ENCODE results near the gene ST6GALNAC1.

ST6GALNAC1 gene, protein sequence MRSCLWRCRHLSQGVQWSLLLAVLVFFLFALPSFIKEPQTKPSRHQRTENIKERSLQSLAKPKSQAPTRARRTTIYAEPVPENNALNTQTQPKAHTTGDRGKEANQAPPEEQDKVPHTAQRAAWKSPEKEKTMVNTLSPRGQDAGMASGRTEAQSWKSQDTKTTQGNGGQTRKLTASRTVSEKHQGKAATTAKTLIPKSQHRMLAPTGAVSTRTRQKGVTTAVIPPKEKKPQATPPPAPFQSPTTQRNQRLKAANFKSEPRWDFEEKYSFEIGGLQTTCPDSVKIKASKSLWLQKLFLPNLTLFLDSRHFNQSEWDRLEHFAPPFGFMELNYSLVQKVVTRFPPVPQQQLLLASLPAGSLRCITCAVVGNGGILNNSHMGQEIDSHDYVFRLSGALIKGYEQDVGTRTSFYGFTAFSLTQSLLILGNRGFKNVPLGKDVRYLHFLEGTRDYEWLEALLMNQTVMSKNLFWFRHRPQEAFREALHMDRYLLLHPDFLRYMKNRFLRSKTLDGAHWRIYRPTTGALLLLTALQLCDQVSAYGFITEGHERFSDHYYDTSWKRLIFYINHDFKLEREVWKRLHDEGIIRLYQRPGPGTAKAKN

GRCh38 chr17:76643553-76644148, at the start of gene ST6GALNAC1:
ST6GALNAC1 (minus strand) TSS chr17:76643757; CDS start chr17:76643638, 119 bp downstream.
- DNase-seq: no peak
- intact Hi-C loops (cut with DNase I): no loop called here

DNA sequence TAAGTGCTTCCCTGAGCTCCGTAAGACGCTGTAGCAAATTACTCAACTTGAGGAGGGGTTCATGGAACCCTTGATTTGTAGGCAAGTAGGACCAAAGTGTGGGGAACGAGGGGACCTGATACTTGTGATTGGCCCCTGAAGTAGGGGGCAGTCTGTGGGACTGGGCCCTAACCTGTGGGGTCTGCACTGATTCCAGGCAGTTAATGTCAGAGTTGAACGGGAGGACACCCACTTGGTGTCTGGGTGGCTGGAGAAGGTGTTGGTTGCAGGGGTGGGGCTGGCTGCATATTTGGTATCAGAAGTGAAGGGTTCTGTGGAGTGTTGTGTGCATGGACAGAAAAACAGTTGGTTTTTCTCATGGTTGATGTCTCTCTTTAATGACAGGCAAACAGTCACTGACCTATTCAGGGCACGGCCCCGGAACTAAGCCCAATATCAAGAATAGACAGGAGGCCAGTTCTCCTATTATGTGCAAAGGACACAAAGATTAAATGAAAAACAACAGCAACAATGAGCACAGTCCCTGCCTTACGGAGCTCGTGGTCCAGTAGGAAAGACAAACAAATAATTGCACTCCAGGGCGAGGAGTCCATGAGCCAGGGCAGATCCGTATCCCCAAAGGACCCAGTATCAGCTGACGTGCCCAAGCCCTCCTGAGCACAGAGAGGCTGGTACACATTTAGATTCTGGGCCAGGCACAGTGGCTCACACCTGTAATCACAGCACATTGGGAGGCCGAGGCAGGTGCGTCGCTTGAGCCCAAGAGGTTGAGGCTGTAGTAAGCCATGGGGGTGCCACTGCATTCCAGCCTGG, 48.0 kb upstream of the ST6GALNAC1 start:
- intact Hi-C loops (cut with DNase I): no loop called here

GRCh38 chr17:76690596-76691280, 47.2 kb upstream of the ST6GALNAC1 start:
- intact Hi-C loops (cut with DNase I): no loop called here

More for the DNA sequence above, 48.0 kb upstream of the ST6GALNAC1 start:
- no peak for DNase-seq

DNA sequence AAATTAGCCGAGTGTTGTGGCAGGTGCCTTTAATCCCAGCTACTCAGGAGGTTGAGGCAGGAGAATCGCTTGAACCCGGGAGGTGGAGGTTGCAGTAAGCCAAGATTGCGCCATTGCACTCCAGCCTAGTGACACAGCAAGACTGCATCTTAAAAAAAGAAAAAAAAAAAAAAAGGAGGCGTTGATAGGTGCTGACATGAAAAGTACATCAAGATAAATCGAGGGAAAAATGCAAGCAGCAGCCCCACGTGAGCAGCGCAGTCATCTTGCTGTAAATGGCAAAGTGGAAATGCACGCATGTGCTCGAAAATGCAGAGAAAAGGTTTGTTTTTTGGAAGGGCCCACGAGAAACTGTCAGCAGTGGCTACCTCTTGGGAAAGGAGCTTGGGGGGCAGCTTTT, 46.3 kb upstream of the ST6GALNAC1 start:
- intact Hi-C loops (cut with DNase I): no loop called here
- peak in 36 of 42 donors; percentile 47 to 87 (median 72) for DNase-seq

More at GRCh38 chr17:76690596-76691280, 47.2 kb upstream of the ST6GALNAC1 start:
- peak in 1 of 42 donors; percentile 50 for DNase-seq

DNA sequence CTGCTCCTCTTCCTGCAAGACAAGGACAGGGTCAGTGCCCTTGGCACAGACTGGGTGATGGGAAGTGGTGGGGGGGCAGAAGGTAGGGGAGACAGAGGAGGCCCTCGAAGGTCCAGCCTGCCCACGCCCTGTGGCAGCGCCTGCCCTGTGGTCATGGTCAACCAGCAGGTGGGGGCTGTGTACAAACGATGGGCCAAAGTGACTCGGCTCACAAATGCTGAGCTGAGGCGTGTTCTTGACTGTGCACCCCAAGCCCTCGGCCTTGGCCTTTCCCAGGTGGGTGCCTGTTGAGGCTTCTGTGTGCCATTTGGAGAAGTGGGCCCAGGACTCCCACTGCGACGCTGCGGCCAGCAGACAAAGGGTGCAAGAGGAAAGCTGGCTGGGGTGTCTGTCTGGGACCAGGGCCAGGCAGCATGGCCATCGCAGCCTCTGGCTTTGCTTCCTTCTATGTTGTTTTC, 44.6 kb upstream of the ST6GALNAC1 start:
- no peak for DNase-seq
- intact Hi-C loops (cut with DNase I): no loop called here

DNA sequence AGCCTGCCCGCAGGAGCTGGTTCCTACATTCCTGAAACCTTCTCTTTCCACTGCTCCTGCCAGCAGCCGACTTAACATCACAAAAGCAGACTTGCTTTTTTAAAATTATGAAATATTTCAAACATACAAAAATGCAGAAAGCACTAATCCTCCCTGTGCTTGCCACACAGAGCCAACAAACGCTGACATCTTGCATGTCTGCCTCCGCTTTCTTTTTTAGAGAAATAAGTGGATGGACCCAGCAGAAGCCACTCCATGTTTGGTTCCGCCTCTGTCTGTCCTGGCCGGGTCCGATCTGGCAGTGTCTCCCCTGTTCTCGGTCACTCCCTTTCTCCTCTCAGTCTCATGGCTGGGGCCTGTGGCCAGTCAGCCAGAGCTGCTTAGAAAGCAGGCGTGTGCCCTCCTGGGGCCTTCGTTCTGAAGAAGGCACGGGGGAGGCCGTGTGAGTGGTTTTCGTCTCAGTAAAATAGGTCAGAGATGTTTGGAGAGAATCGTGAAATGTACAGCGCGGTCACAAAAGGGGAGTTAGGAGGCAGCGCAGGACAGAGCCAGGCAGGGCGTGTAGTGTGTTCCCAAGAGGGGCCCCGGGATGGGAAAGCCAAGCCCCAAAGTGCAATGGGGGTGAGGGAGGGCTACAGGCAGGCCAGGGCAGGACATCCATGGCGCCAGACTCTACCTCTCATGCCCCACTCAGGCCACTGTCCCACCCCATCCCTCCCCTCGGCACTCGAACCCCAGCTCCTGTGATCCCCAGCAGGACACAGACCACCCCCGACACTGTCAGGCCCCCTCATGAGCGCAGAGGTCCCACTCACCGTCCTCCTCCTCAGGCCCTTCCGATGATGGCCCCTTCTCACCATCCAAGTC, 44.0 kb upstream of the ST6GALNAC1 start:
- intact Hi-C loops (cut with DNase I): no loop called here
- peak in 17 of 42 donors; percentile 36 to 77 (median 54) for DNase-seq

GRCh38 chr17:76686538-76687297, 43.2 kb upstream of the ST6GALNAC1 start:
- peak in 36 of 42 donors; percentile 44 to 91 (median 72) for DNase-seq
- intact Hi-C loops (cut with DNase I): no loop called here

DNA sequence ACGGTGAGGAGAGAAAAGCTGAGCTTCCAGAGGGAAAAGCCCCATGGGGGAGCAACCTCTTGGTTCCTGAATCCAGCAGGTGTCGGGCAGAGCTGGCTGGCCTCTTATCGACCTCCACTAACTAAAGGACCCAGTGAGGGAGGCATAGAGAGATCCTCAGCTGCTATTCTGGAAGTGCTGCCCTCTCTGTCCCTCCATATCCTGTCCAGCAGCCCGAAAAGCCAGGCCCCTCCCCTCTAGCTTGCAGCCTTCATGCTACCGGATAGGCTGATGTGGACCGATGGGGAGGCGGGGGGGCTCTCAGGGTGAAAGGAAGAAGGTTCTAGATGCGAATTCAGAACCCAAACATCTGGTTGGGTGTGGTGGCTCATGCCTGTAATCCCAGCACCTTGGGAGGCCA, 42.3 kb upstream of the ST6GALNAC1 start:
- intact Hi-C loops (cut with DNase I): no loop called here

GRCh38 chr17:76685366-76685765, 41.8 kb upstream of the ST6GALNAC1 start:
- no peak for DNase-seq
- intact Hi-C loops (cut with DNase I): no loop called here

More for the DNA sequence above, 42.3 kb upstream of the ST6GALNAC1 start:
- no peak for DNase-seq

DNA sequence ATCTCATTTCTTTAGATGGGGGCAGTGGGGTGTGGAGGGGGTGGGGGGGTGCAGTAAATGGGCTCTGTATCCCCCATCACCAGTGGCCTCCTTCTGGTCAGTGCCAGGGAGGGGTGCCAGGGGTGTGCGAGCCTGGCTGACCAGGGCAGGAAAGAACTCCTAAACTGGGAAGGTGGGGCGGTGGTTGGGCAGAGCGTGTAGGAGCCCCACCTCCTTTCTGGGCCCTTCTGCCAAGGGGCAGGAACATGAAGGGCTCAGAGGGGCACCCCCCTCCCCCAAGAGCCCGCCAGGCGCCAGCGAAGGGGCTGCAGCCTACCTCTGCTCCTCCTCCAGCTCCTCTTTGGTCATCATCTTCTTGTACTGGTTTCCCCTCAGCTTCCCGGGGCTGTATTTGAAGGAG, 41.2 kb upstream of the ST6GALNAC1 start:
- DNase-seq: no peak
- intact Hi-C loops (cut with DNase I): no loop called here

DNA sequence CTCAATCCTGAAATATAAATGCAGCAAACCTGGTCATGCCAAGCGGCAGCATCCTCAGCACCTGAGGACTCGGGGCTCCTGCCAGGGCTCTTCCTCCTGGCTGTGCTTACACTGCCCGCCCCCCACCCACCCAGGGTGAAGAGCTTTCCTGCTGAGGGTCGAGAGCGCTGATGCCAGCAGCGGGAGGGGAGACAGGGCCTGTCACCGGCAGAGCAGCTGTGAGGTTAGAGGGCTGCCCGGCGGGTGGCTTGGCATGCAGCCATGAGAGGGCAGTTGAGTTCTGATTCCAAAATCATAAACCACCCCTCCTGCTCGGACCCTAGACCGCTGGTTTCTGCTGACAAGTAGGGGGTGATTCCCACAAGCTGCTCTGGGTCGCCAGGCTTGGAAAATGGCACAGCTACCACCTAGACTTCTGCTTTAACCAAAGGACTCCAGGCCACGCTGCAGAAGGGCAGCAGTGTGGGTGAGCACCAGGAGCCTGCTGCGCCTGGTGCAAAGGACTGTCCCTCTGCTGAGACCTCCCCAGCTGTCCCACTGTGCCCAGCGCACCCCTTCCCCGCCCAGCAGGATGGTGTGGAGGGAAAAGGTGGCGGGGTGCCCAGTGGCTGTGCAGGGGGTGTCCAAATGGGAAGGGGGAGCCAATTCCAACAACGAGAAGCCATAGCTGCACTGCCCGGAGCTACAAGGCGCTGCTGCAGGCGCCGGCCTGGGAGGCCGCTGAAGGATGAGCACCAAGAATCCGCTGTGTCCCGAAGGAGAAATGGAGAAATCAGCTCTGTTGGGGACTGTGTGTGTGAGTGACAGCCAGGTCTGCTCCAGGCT, 40.6 kb upstream of the ST6GALNAC1 start:
- no peak for DNase-seq
- intact Hi-C loops (cut with DNase I): no loop called here

GRCh38 chr17:76683011-76683755, 39.6 kb upstream of the ST6GALNAC1 start:
- DNase-seq: no peak
- intact Hi-C loops (cut with DNase I): no loop called here

GRCh38 chr17:76682296-76682695, 38.7 kb upstream of the ST6GALNAC1 start:
- no peak for DNase-seq
- intact Hi-C loops (cut with DNase I): no loop called here

DNA sequence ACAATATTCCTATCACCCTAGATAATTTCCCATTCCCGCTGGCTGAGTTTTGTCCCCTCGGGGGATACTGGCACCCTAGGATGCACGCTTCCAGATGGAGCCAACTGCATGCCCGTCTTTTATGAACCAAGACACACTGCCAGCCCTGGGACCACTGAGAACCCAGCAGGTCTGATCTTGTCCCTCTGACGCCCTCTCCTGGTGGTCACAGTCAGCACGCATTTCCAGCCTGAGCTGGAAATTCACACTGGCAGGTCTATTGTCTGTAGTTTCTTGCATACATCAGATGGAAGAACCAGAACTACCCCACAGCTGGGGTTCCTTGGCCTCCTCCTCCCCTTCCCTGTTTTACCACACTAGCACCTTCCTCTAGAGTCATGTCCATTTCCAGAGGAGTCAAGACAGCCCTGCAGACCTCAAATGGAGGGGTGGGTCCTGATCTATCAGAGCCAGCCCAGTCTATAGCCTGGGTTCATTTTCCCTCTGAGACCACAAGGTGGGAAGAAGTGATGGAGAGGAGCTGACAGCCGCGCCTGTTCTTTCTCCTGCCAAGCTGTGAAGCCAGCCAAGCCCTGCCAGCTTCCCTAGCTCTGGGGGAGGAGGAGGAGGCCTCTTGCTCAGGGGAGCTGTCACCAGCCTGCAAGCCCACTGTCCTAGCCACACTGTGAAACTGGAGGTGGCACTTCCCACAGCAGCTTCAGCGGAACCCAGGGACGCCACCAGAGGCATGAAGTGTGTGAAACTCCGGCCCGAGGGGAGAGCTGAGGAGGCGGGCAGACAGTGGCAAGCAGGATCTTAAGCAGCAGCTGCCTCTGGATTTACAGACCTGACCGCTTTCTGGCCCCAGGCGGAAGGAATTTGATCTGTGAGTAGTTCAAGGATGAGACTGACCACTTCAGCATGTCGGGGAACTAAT, 37.9 kb upstream of the ST6GALNAC1 start:
- intact Hi-C loops (cut with DNase I): no loop called here

More for the DNA sequence above, 37.9 kb upstream of the ST6GALNAC1 start:
- DNase-seq: peak; percentile 54 to 88 (median 75)

All from head of caudate nucleus (tissue), 42 donors.